Mesenteric fat pad (tissue), 1 donor: ENCODE measurements around the gene REXO2. TPM values are rescaled to one million over a fixed set of nuclear protein-coding genes. Genes with fewer than 3 reads are reported as not detected.
A peak's percentile ranks its signal among the peaks of the same experiment; 100 is the strongest.

Experiments used
- DNase-seq: peaks from one replicate; pipeline ENCODE4 v3.0.0-alpha.2; 2020; ENCODE audit warnings: low spot score
- long read RNA-seq: library from polyadenylated mRNA; unstranded; transcript quantifications from one replicate; pipeline ENCODE4 v2.0.0, GENCODE V29; 2020
- total RNA-seq: library from RNA; stranded (reverse); fragmentation: NEBNext Ultra II Directional; extraction: Animal tissue kit (Norgen Biotek cat#: 25700); gene quantifications from one replicate; pipeline ENCODE4 v1.2.1, GENCODE V29; 2021
- donor health status: DM: yes; HTN: yes; CAD: no.

Gene REXO2
- 85.9 TPM for total RNA-seq
- long read RNA-seq, transcript REXO2-215 (3 exons, 848 nt) = minor isoform, 5 of 88 reads
- long read RNA-seq, transcript REXO2-220 (7 exons, 1,158 nt) = major isoform, 71 of 88 reads
- long read RNA-seq, partial matches to known transcripts = 0 of 88 reads
- long read RNA-seq, other reads (novel, unspliced or antisense) = 10 of 88 reads

DNA sequence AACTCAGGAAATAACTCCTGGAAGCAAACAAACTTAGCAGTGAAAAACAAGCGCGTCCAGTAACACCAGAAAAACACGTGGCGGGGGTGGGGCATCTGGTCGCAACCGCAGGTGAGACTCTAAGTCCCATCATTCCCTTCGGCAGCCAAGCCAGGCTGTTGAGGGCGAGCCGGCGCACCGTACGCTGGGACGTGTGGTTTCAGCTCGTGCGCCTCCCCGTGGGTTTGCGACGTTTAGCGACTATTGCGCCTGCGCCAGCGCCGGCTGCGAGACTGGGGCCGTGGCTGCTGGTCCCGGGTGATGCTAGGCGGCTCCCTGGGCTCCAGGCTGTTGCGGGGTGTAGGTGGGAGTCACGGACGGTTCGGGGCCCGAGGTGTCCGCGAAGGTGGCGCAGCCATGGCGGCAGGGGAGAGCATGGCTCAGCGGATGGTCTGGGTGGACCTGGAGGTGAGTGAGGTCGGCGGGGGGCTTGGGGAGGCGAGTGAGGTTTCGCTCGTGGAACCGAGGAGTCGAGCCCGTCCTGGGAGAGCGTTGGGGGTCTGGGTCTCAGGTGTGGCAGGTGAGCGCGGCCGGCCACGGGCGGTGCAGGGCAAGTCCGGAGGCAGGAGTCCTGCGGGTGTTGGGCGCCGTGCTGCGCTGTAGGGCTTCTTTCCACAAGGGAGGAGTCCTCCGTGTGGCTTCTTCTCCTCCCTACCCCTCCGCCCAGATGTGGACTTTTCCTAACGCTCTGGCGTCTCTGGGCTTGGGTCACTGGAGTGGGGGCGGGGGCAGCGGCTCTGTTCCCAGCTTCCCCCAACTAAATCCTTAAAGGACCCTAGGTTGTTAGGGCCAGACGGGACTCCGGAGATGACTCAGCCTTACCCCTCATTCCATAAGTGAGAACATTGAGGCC, at the start of gene REXO2:
Gene REXO2, plus strand, starts transcription at position 239 of the 892 bp plus-strand sequence. Its CDS starts 62 bp downstream, at position 301.
- DNase-seq = peak; percentile 96

DNA sequence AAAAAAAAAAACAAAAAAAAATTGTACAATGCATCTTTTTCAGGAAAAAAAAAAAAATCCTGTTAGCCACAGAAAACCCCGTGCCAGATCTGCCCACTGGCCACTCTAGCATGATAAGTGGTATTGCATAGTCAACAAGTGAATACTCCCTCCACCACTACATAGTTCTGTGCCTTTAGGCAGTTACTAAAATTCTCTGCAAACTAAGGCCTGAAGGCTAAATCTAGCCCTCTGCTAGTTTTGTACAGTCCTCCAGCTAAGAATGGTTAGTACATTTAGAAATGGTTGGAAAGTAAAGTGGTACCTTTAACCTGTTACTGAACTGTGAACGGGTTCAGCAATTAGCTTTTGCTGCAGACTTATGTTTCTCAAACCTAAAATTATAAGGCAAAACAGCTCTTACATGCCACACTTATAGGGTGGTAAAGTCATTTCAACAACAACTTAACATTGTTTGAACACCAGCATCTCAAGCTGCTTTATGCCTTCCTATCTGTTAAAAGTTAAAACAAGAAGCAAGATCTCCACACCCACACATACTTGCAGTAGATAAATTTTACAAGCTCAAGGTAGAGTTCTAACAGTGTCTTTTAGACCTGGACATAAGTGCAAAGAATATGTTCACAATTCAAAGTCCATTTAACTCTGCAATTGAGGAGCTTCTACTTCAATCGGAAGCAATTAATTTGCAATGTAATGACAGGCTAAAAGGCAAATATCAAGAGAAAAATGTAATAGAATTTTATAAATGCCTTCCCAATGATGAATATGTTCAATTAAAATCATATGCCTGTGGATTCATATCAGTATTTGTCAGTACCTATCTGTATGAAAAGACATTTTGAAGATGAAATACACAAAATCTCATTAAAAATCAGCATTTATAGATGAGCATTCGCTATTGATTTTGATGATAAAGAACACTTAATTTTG, 46.3 kb upstream of the REXO2 start:
- no peak for DNase-seq

GRCh38 chr11:114395736-114396135, 43.5 kb upstream of the REXO2 start:
- no peak for DNase-seq

DNA sequence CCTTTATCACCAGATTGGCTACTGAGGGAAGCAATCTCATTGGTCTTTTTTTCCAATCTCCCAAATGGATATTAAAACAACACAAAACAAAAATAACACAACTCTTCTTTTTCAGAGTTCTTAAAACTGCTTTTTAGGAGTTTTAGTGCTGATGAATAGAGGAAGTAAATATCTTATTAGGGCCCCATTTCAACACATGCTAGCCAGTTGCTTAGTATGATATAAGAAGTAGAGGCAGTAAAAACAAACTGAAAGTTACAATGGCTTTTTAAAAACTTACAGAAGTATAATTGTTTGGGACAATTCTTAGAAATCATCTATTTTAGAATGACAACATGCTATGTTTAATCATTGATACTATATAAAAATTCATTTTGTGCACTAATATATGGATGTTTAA, 42.4 kb upstream of the REXO2 start:
- no peak for DNase-seq

GRCh38 chr11:114397349-114397982, 41.8 kb upstream of the REXO2 start:
- no peak for DNase-seq

DNA sequence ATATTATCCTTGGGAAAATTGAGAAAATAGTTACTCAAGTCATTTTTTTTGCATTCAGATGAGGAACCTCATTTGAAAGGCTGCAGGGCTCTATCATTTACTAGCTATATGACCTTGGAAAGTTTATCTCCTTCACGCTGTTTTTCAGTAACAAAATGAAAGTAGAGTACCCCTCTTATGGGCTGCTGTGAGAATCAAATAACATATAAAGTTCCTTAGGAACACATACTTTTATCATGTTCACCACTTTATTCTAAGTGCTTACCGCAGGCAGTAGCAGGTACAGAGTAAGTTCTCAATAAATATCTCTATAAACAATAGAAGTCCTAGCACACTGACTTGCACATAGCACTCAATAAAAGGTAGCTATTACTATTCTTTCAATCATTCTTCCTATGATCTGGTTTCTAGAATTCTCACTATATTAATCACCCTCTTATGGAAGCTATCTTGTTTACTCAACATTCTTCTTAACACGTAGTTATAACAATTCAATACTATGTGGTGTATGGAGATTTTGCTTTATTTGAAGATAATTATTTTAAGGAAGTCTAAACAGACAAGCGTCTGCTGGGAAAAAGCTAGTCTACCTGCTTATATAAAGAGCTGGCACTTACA, 40.9 kb upstream of the REXO2 start:
- no peak for DNase-seq

- DNase-seq = peak; percentile 92
Observed at GRCh38 chr11:114399490-114400215, 39.6 kb upstream of the REXO2 start.

DNA sequence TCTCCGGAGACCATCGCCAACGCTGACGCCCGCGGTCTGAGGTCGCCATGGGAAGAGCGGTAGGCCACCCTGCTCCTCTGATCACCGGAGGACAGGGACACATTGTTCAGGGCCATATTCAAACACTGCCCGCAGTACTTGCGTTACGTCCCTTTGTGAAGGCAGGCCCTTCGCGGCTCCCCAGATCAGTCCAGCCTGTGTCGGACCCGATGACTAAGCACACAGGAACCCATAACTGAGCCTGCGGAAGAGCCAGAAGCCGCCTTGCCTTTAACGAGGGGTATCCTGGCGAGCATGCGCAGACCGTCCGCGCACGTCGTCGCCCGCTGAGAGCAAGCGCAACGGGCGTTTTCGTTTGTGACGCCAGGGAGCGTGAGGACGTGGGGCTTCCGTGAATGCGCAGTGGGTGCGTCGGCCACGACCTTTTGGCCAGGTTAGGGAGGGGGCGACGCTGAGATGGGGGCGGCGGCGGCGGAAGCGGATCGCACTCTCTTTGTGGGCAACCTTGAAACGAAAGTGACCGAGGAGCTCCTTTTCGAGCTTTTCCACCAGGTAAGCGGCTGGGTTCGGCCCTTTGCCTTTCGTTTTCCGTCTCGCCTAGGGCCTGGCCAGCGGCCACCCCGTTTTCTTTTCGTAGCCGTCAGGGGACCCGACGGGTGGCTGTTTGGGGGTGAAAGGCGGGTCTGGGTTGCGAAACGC, 38.9 kb upstream of the REXO2 start, which contains the start of the genes C11orf71 and RBM7:
Gene C11orf71, minus strand, starts transcription at position 296 of the 699 bp plus-strand sequence. Its CDS starts 180 bp downstream, at position 116.
Gene RBM7, plus strand, starts transcription at position 451 of the 699 bp plus-strand sequence. Its CDS starts 6 bp downstream, at position 457.
- DNase-seq = peak; percentile 99

DNA sequence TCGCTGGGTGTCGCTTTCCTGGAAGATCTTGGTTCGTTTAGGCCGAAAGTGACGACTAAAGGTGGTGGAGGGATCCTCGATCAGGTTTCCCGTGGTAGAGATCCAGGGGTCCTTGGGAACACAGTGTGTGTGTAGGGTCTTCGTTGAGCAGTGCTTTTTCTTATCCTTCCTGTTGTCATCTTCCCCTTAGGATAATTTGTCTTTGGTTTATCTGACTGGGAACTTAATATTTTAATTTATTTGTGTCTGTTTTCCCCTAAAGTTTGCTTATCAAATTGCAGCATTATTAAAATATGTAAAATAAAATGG, 38.4 kb upstream of the REXO2 start:
- no peak for DNase-seq

DNA sequence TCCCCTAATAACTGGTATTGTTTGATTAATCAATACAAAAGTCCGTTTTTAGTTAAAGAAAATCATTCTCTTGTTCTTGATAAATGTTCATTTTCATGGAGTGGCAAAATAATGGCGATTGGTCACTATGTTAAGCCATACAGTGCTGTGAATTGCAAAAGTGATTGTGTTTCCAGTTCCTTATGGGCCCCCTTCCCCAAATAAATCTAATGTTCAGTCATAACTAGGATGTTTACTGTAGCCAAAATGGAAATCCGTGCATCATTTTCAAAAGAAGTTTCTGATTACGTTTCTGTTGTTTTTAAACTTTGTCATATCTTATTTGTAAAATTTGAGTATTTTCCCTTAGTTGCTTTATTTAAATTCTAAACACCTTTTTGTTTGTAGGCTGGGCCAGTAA, 38.0 kb upstream of the REXO2 start:
- DNase-seq = no peak

GRCh38 chr11:114412946-114413345, 26.3 kb upstream of the REXO2 start:
- no peak for DNase-seq

DNA sequence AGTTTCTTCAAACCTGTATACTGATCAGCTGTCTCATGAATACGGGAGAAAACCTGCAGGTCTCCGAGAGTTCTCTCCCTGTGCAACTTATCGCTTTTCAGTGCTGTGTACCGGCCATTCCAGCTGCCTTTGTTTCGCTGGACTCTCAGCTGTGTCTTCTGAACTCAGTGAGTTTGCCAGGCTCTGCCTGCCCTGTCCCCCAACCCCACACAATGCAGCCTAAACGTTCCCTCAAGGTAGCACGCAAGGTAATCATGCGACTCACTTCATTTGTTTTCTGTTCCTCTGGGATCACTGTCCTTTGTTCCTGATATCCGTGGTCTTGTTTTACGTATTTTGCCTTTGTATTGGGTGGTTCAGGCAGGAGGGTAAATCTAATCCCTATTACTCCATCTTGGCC, 25.3 kb upstream of the REXO2 start:
- DNase-seq = no peak

DNA sequence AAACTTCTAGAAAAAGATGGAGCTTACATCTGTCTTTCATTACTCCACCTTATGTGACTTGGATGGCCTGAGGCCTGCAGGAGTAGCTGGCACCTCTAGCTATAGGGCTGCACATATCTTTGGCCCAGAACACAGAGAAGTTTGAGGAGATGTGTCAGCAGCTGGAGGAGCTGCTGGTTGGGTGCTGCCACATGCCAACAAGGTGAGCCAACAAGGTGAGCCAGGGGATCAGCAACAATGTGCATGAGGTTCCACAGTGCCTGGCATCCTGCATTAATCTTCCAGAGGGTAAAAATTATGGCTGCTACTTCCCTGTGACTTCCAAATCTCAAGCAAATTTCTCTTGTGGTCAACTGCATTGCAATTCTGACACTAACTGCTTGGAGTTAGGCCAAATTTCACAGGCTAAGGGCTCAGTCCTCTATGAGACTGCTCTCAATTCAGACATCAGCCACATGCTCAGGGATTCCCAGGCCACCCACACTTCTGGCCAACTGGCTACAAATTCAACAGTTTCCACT, 22.8 kb upstream of the REXO2 start:
- DNase-seq = no peak

GRCh38 chr11:114426280-114426679, 13.0 kb upstream of the REXO2 start:
- DNase-seq = no peak

GRCh38 chr11:114430290-114430689, 9.0 kb upstream of the REXO2 start:
- no peak for DNase-seq

DNA sequence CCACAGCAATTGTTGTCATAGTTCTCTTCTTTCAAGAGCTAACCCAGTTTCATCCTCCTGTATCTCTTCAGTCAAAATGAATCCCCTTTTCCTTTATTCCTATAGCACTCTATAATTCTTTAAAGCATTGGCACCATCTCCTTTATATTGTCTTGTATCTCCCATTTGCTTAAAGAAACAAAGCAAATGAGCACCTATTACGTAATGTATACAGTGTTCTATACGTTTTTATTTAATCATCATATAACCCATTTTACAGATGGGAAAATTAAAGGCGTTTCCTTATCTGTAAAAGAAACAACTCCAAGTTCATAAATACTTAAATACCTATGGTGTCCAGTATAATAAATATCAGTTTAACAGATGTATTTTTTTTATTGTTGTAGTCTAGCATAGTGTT, 6.4 kb upstream of the REXO2 start:
- no peak for DNase-seq

- no peak for DNase-seq
Observed at GRCh38 chr11:114433376-114433775, 5.9 kb upstream of the REXO2 start.

- no peak for DNase-seq
Observed at GRCh38 chr11:114438303-114438702, 964 bp upstream of the REXO2 start.
